Kidney (tissue), 14 donors: ENCODE data around the gene WDFY3. TPM values are rescaled to one million over a fixed set of nuclear protein-coding genes. Genes with fewer than 3 reads are reported as not detected.

Experiments
- DNase-seq, 5 donors: peaks; one replicate each; pipeline ENCODE4 v3.0.0-alpha.2; 2013 to 2020
- FAIRE-seq: peaks from 2 replicates; lab custom pipeline; 2012; peaks lifted over from hg19 to GRCh38; lab: Jason Lieb, UNC
- H3K27ac ChIP-seq, 2 donors: one replicate each; pipeline ENCODE4 v1.7.0; 2013; ENCODE audit warnings: low read depth in 2 of 2, low read length in 2 of 2, inconsistent platforms in 1 of 2
- H3K27me3 ChIP-seq: one replicate; pipeline ENCODE4 v1.7.1; 2013; ENCODE audit warnings: low read length, inconsistent platforms; ENCODE audit not compliant: control insufficient read depth, insufficient read depth
- H3K36me3 ChIP-seq, 3 donors: one replicate each; pipeline versions ENCODE4 v1.7.0 to v1.7.1; 2013; ENCODE audit warnings: low read length in 3 of 3, control low read depth in 1 of 3, inconsistent platforms in 1 of 3; ENCODE audit not compliant: insufficient read depth in 3 of 3, control insufficient read depth in 2 of 3
- H3K4me1 ChIP-seq, 3 donors: one replicate each; pipeline versions ENCODE4 v1.7.0 to v1.7.1; 2013; ENCODE audit warnings: low read length in 3 of 3, inconsistent platforms in 1 of 3, low read depth in 1 of 3; ENCODE audit not compliant: control insufficient read depth in 2 of 3, insufficient read depth in 2 of 3
- H3K4me3 ChIP-seq, 3 donors: one replicate each; pipeline versions ENCODE4 v1.7.0 to v1.8.1; 2013; ENCODE audit warnings: low read length in 3 of 3, control low read depth in 1 of 3, inconsistent platforms in 1 of 3
- H3K9ac ChIP-seq, 3 donors: one replicate each; pipeline versions ENCODE4 v1.7.0 to v1.7.1; 2013; ENCODE audit warnings: low read length in 3 of 3, control low read depth in 1 of 3, inconsistent platforms in 1 of 3
- H3K9me3 ChIP-seq, 3 donors: one replicate each; pipeline versions ENCODE4 v1.7.0 to v1.7.1; 2013; ENCODE audit warnings: low read length in 3 of 3, control low read depth in 1 of 3, inconsistent platforms in 1 of 3; ENCODE audit not compliant: control insufficient read depth in 2 of 3, insufficient read depth in 1 of 3
- CTCF ChIP-seq: IDR thresholded peaks from 3 replicates; pipeline ENCODE4 v1.5.1; 2012; ENCODE audit warnings: mild to moderate bottlenecking, moderate library complexity, borderline replicate concordance; ENCODE audit not compliant: insufficient read depth; ENCODE audit errors: extremely low read depth
- intact Hi-C: fragments of 100-400 bp; cut with DNase I; formaldehyde crosslinking; loops from one replicate; pipeline ENCODE4 v1.11.1; 2022
- polyA plus RNA-seq: library from polyadenylated mRNA; stranded (reverse); fragments of 350-450 nt; fragmentation: Illumina TruSeq; extraction: RNeasy Lipid Tissue Mini Kit (QIAGEN cat#74804); gene quantifications from one replicate; pipeline ENCODE4 v1.2.3, GENCODE V29; 2014; ENCODE audit warnings: low read depth, low replicate concordance; ENCODE audit not compliant: insufficient read depth
- total RNA-seq: library from RNA; stranded (reverse); fragmentation: NEBNext Ultra II Directional; extraction: Animal tissue kit (Norgen Biotek cat#: 25700); gene quantifications from one replicate; pipeline ENCODE4 v1.2.1, GENCODE V29; 2021
- donor health status: control.
- donor health status: control.
- donor health status: control.
- donor health status: control.
- donor health status: control.
- donor health status: DM: yes; HTN: yes; CAD: no.
- donor health status: Normal renal cell carcinoma (clear cell type).

The WDFY3 gene
- total and polyA plus RNA-seq, 2 donors from 2014 or later = 9.4 to 151 TPM

- DNase-seq (no peak), FAIRE-seq (no peak)
- TF ChIP-seq CTCF = no peak
- H3K9me3 ChIP-seq = no peaks in the 10 kb centered on the region
- intact Hi-C loops = no loop called here
- no peaks in the 10 kb centered on the region for H3K4me1 ChIP-seq
- H3K4me3 ChIP-seq = no peak overlapping the region
- H3K9ac ChIP-seq = no peak overlapping the region
- H3K36me3 ChIP-seq = no peaks in the 10 kb centered on the region
- no peak overlapping the region for H3K27ac ChIP-seq
- no peaks in the 10 kb centered on the region for H3K27me3 ChIP-seq
These were observed 28.9 kb upstream of the WDFY3 start for GRCh38 chr4:84995386-84995785.

GRCh38 chr4:84994280-84994679, 27.8 kb upstream of the WDFY3 start:
- Histone ChIP-seq H3K4me3 (no peak overlapping the region), H3K9me3 (no peaks in the 10 kb centered on the region), H3K4me1 (no peaks in the 10 kb centered on the region), H3K9ac (no peak overlapping the region), H3K36me3 (no peaks in the 10 kb centered on the region), H3K27ac (no peak overlapping the region), H3K27me3 (no peaks in the 10 kb centered on the region)
- no peak for TF ChIP-seq CTCF
- intact Hi-C loops = no loop called here
- no peak for FAIRE-seq
- DNase-seq = no peak

- no peak for FAIRE-seq
These were observed 19.5 kb upstream of the WDFY3 start for GRCh38 chr4:84985952-84986351.

More at GRCh38 chr4:84985952-84986351, 19.5 kb upstream of the WDFY3 start:
- intact Hi-C loops = no loop called here
- H3K9ac ChIP-seq = no peak overlapping the region
- no peak overlapping the region for H3K4me3 ChIP-seq
- no peaks in the 10 kb centered on the region for H3K27me3 ChIP-seq
- no peaks in the 10 kb centered on the region for H3K4me1 ChIP-seq
- no peaks in the 10 kb centered on the region for H3K36me3 ChIP-seq
- no peaks in the 10 kb centered on the region for H3K9me3 ChIP-seq
- DNase-seq = no peak
- no peak overlapping the region for H3K27ac ChIP-seq
- no peak for TF ChIP-seq CTCF
